SK-N-SH (cell line): ENCODE results near the gene ZNF319.

Source experiments
- CTCF ChIP-seq: fragments of 200-600 bp; sonication (generic); IDR thresholded peaks from 2 replicates; pipeline ENCODE4 v1.6.1; 2017; ENCODE audit warnings: antibody characterized with exemption, mild to moderate bottlenecking, moderate library complexity
- EP300 ChIP-seq, 2 experiments: IDR thresholded peaks; 2 replicates each; pipeline versions ENCODE4 v1.4.0 to v1.6.1; 2012; ENCODE audit warnings: borderline replicate concordance in 1 of 2, low read depth in 1 of 2, low read length in 1 of 2
- FOXJ3 ChIP-seq: sonication (generic); formaldehyde crosslinking; IDR thresholded peaks from 2 replicates; pipeline ENCODE4 v1.5.1; 2020; ENCODE audit warnings: mild to moderate bottlenecking, missing genetic modification reagents
- FOXM1 ChIP-seq: IDR thresholded peaks from 2 replicates; pipeline ENCODE4 v1.4.0; 2012; ENCODE audit warnings: low read depth, mild to moderate bottlenecking
- GATA2 ChIP-seq: sonication (generic); formaldehyde crosslinking; IDR thresholded peaks from 2 replicates; pipeline ENCODE4 v1.5.0; 2020; ENCODE audit warnings: mild to moderate bottlenecking, missing genetic modification reagents
- MEF2A ChIP-seq: IDR thresholded peaks from 2 replicates; pipeline ENCODE4 v1.4.0; 2012; ENCODE audit warnings: low read depth, borderline replicate concordance
- NFIC ChIP-seq: IDR thresholded peaks from 2 replicates; pipeline ENCODE4 v1.4.0; 2012; ENCODE audit warnings: borderline replicate concordance
- POLR2AphosphoS5 ChIP-seq: IDR thresholded peaks from 2 replicates; pipeline ENCODE4 v1.6.1; 2012; ENCODE audit warnings: low read depth, low read length
- REST ChIP-seq: IDR thresholded peaks from 2 replicates; pipeline ENCODE4 v1.6.1; 2012; ENCODE audit warnings: mild to moderate bottlenecking, low read depth, low read length, moderate library complexity
- SMC3 ChIP-seq: IDR thresholded peaks from 2 replicates; pipeline ENCODE4 v1.6.1; 2012; ENCODE audit warnings: low read depth, low read length, improper control_type of control experiment
- TCF12 ChIP-seq: IDR thresholded peaks from 2 replicates; pipeline ENCODE4 v1.4.0; 2012

DNA sequence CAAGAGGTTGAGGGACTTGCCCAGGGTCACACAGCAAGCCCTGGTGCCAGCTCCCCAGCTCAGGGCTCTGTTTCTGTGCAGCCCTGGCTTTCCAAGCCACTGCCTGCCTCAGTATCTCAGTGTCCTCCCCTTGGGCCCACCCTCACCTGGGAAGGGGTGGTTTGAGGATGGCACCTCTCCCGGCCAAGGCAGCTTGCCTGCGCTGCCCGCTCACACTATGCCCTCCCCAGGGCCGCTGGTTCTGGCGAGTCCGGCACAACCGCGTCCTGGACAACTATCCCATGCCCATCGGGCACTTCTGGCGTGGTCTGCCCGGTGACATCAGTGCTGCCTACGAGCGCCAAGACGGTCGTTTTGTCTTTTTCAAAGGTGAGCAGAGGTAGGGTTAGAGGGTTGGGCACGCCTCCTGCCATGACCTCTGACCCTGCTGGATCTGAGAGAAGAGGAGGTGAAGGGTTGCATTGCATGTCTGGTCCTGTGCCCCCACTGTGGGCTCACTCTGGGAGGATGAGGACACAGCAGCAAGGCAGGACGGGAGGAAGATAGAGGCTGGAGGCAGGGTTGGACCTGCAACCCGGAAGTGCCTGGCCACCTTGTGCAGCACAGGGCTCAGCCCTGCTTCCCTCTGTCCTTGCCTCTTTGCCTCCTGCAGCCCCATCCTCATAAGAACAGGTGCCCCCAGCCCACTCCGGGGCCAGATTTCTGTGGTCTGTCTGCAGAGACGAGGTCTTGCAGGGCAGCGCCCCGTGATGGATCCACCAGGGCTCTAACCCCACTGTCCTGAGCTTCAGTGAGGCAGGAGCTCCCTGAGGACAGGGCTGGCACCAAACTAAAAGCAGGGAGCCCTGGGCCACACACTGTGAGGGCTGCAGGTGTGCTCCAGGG lies 41.8 kb upstream of the ZNF319 start:
- TF ChIP-seq SMC3: no peak
- no peak for TF ChIP-seq CTCF
- TF ChIP-seq FOXJ3: no peak
- no peak for TF ChIP-seq EP300 (IDR thresholded peaks at IDR 0.05; ENCODE audit: borderline replicate concordance in 1 of 2, low read depth in 1 of 2, low read length in 1 of 2)
- TF ChIP-seq GATA2: no peak
- TF ChIP-seq REST: no peak
- TF ChIP-seq NFIC: no peak
- no peak for TF ChIP-seq POLR2AphosphoS5
- TF ChIP-seq MEF2A: no peak
- TF ChIP-seq FOXM1: no peak
- TF ChIP-seq TCF12: no peak
